Upper lobe of left lung (tissue), 6 donors: ENCODE measurements around the gene HTR1D. TPM values are rescaled to one million over a fixed set of nuclear protein-coding genes. Genes with fewer than 3 reads are reported as not detected.
A peak's percentile ranks its signal among the peaks of the same experiment; 100 is the strongest.

Experiments
- ATAC-seq, 2 donors: fragments of 200-7000 bp; cut with Tn5 transposase; one replicate each; pipeline ENCODE4 v1.9.1; 2022; ENCODE audit warnings: mild to moderate bottlenecking in 2 of 2, moderate library complexity in 2 of 2; ENCODE audit not compliant: low FRiP score in 2 of 2
- DNase-seq, 2 donors: peaks; one replicate each; pipeline ENCODE4 v3.0.0-alpha.2; 2019 to 2020
- H3K27ac ChIP-seq, 4 donors: fragments of 200-600 bp; sonication (generic); one replicate each; pipeline ENCODE4 v1.5.1; 2016 to 2019
- H3K27me3 ChIP-seq, 4 donors: fragments of 200-600 bp; sonication (generic); one replicate each; pipeline ENCODE4 v1.5.1; 2017 to 2019
- H3K36me3 ChIP-seq, 4 donors: fragments of 200-600 bp; sonication (generic); one replicate each; pipeline ENCODE4 v1.5.1; 2016 to 2019
- H3K4me1 ChIP-seq, 4 donors: fragments of 200-600 bp; sonication (generic); one replicate each; pipeline ENCODE4 v1.5.1; 2018 to 2019
- H3K4me3 ChIP-seq, 4 donors: fragments of 200-600 bp; sonication (generic); one replicate each; pipeline ENCODE4 v1.5.1; 2017 to 2019; ENCODE audit warnings: mild to moderate bottlenecking in 2 of 4, moderate library complexity in 1 of 4
- H3K9me3 ChIP-seq, 4 donors: fragments of 200-600 bp; sonication (generic); one replicate each; pipeline ENCODE4 v1.5.1; 2018 to 2019
- EP300 ChIP-seq, 4 donors: sonication (generic); formaldehyde crosslinking; IDR thresholded peaks; one replicate each; pipeline ENCODE4 v1.5.1; 2017; ENCODE audit warnings: antibody characterized with exemption in 4 of 4, control low read depth in 2 of 4
- POLR2A ChIP-seq, 4 donors: fragments of 450-650 bp; IDR thresholded peaks; one replicate each; pipeline ENCODE4 v1.5.1; 2016 to 2017; ENCODE audit warnings: antibody characterized with exemption in 4 of 4, mild to moderate bottlenecking in 2 of 4
- POLR2AphosphoS5 ChIP-seq, 2 donors: sonication (generic); formaldehyde crosslinking; IDR thresholded peaks; one replicate each; pipeline ENCODE4 v1.5.1; 2017; ENCODE audit warnings: antibody characterized with exemption in 2 of 2
- WGBS, 2 donors: methylation state at CpG; one replicate each; pipeline ENCODE4 v1.1.5; 2017 to 2018; 5-methylcytosine and 5-hydroxymethylcytosine counted together
- total RNA-seq, 6 donors: library from RNA; depleted of rRNA in 4 of 6; stranded (reverse); fragments of >200 nt in 4 of 6; gene quantifications; one replicate each; pipeline versions ENCODE4 v1.1.0 to v1.2.1, GENCODE V29; 2016 to 2021
- TF ChIP-seq, protein P1 (sequence below), 6 experiments: fragments of 450-650 bp in 4 of 6; fragments of 200-600 bp in 2 of 6; sonication (generic) in 2 of 6; IDR thresholded peaks; one replicate each; pipeline ENCODE4 v1.5.1; 2016 to 2019; ENCODE audit warnings: antibody characterized with exemption in 6 of 6
- donor health status: DM: no; HTN: no; CAD: no; lungs with moderate emphysema.
- donor health status: DM: no; HTN: yes; CAD: no; lungs with severe emphysema.

The HTR1D gene
- total RNA-seq, 6 donors from 2014 or later, result 0.20 to 0.51 (median 0.46) TPM; not detected in 3

DNA sequence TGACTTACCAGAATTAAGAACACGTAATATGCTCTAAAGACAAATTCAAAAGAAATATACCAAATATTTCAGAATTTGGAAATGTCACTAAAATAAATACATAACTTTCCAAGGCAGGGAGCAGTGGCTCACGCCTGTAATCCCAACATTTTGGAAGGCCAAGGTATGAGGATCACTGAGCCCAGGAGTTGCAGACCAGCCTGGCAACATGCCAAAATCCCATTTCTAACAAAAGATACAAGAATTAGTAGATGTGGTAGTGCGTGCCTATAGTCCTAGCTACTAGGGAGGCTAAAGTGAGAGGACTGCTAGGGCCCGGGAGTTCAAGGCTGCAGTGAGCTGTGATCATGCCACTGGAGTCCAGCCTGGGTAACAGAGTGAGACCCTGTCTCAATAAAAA, 60.4 kb downstream of the HTR1D start:
- Histone ChIP-seq H3K4me1 (peaks cover 0 to 6% (median 0%) of the 10 kb centered on the region in 4 donors), H3K27ac (no peak overlapping the region), H3K9me3 (no peaks in the 10 kb centered on the region), H3K36me3 (no peaks in the 10 kb centered on the region), H3K27me3 (no peaks in the 10 kb centered on the region), H3K4me3 (no peak overlapping the region)
- DNase-seq (no peak), ATAC-seq (no peak)
- WGBS, 2 donors, result 96 to 98% methylated on average over 4 of the region's 4 CpGs
- no peak for TF ChIP-seq POLR2AphosphoS5 (IDR thresholded peaks at IDR 0.05)
- TF ChIP-seq EP300 (IDR thresholded peaks at IDR 0.05), result no peak
- no peak for TF ChIP-seq POLR2A (IDR thresholded peaks at IDR 0.05)
- TF ChIP-seq, protein P1, sequence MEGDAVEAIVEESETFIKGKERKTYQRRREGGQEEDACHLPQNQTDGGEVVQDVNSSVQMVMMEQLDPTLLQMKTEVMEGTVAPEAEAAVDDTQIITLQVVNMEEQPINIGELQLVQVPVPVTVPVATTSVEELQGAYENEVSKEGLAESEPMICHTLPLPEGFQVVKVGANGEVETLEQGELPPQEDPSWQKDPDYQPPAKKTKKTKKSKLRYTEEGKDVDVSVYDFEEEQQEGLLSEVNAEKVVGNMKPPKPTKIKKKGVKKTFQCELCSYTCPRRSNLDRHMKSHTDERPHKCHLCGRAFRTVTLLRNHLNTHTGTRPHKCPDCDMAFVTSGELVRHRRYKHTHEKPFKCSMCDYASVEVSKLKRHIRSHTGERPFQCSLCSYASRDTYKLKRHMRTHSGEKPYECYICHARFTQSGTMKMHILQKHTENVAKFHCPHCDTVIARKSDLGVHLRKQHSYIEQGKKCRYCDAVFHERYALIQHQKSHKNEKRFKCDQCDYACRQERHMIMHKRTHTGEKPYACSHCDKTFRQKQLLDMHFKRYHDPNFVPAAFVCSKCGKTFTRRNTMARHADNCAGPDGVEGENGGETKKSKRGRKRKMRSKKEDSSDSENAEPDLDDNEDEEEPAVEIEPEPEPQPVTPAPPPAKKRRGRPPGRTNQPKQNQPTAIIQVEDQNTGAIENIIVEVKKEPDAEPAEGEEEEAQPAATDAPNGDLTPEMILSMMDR (IDR thresholded peaks at IDR 0.05), result no peak

DNA sequence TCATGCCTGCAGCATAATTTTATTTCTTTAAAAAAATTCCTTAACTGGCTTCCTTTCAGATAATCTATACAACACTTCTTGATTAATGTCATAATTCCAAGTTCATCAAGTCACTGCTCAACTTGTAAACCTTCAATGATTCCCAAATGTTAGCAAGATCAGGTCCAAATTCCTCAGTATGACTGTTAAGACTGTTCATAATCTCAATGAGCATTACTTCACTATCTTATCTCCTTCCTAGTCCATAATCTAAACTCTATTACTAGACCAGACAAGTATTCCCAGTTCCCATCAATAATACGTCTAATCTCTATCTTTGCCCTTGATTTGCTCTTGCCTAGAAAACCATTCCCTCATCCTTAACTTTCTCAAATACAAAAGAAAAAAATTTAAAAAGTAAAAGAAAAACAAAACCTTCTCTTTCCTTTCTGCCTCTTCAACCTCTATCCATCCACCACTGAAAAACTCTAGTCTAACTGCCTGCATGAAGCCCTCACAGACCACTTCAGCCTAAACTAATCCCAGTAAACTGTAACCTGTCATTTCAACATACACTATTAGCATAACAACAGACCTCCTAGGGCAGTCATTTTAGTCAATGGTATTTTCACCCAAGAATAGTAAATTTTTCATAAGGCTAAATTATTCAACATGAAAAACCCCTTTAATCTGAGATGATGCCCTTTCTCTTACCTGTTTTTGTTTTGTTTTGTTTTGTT, 64.2 kb downstream of the HTR1D start:
- H3K27me3 ChIP-seq, result no peaks in the 10 kb centered on the region
- peaks cover 0 to 12% (median 9%) of the 10 kb centered on the region in 4 donors for H3K4me1 ChIP-seq
- H3K36me3 ChIP-seq, result no peaks in the 10 kb centered on the region
- ATAC-seq, result peak in 1 of 2 donors; percentile 46
- H3K4me3 ChIP-seq, result no peak overlapping the region
- H3K27ac ChIP-seq, result no peak overlapping the region
- TF ChIP-seq, protein P1 (IDR thresholded peaks at IDR 0.05), result no peak
- no peak for TF ChIP-seq POLR2AphosphoS5 (IDR thresholded peaks at IDR 0.05)
- H3K9me3 ChIP-seq, result no peaks in the 10 kb centered on the region
- WGBS, 2 donors, result 85 to 88% methylated on average over 1 of the region's 1 CpG
- no peak for DNase-seq

DNA sequence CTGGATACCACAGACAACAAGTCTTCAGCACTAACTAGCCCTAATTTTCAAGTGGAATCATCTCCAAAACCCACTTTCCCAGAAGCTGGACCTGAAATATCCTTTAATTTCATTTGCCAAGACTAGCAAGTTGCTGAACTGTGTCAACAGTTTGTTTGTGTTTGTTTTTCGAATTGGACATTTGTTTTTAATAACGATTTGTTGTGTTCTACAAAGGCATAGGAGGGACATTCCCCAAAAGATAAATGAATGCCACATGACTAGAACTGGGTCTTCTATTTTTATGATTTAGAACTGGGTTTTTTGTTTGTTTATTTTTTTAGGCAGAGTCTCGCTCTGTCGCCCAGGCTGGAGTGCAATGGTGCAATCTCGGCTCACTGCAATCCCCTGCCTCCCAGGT, 66.6 kb downstream of the HTR1D start:
- WGBS, 2 donors, result 76 to 94% methylated on average over 5 of the region's 5 CpGs
- no peaks in the 10 kb centered on the region for H3K36me3 ChIP-seq
- TF ChIP-seq, protein P1 (IDR thresholded peaks at IDR 0.05), result no peak
- TF ChIP-seq EP300 (IDR thresholded peaks at IDR 0.05) (no peak), POLR2AphosphoS5 (IDR thresholded peaks at IDR 0.05) (no peak), POLR2A (IDR thresholded peaks at IDR 0.05) (no peak)
- ATAC-seq (no peak), DNase-seq (no peak)
- peaks cover 0 to 12% (median 11%) of the 10 kb centered on the region in 4 donors for H3K4me1 ChIP-seq
- H3K27ac ChIP-seq, result no peak overlapping the region
- H3K9me3 ChIP-seq, result no peaks in the 10 kb centered on the region
- H3K4me3 ChIP-seq, result no peak overlapping the region
- H3K27me3 ChIP-seq, result no peaks in the 10 kb centered on the region

DNA sequence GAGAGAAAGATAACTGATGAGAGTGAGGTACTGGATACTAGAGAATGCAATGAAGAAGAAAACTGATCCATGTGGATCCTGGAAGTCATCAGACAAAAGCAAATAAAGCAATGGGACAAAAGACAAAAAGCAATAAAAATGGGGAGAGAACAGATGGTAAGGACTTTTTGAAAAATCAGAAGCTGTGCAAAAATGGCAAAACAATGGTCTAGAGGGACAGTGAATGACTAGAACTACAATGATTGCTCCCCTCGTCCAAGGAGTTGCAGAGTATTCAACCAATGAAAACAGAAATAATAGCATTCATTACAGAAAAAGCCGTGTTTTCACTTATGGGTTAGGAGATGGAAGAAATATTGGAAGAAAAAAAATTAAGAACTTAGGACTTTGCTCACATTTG, 67.2 kb downstream of the HTR1D start:
- Histone ChIP-seq H3K9me3 (no peaks in the 10 kb centered on the region), H3K27me3 (no peaks in the 10 kb centered on the region), H3K36me3 (no peaks in the 10 kb centered on the region), H3K4me3 (no peak overlapping the region), H3K4me1 (peaks cover 0 to 12% (median 11%) of the 10 kb centered on the region in 4 donors), H3K27ac (no peak overlapping the region)
- 83 to 85% methylated on average over 2 of the region's 2 CpGs for WGBS, 2 donors
- no peak for ATAC-seq
- TF ChIP-seq POLR2AphosphoS5 (IDR thresholded peaks at IDR 0.05), result no peak
- TF ChIP-seq, protein P1 (IDR thresholded peaks at IDR 0.05), result no peak
- no peak for TF ChIP-seq POLR2A (IDR thresholded peaks at IDR 0.05)
- no peak for TF ChIP-seq EP300 (IDR thresholded peaks at IDR 0.05)
- DNase-seq, result no peak

DNA sequence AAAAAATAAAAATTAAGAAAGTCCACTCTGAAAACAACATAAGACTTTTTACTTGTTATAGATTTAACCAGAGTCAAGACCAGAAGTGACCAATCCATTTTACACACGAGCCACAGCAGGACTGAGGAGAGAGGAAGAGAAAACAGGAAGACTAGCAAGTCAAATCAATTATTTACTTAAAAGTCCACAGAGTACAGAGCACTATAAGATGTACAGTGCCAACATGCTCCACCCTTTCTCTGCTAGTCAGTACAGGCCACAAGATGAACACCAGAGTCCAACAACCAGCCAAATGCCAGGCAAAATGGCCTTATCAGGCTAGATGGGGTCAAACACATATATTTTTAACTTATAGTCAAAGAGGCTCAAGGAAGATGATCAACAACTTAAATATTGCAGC, 68.2 kb downstream of the HTR1D start:
- DNase-seq, result no peak
- 19 to 42% methylated on average over 1 of the region's 1 CpG for WGBS, 2 donors
- no peaks in the 10 kb centered on the region for H3K36me3 ChIP-seq
- no peaks in the 10 kb centered on the region for H3K27me3 ChIP-seq
- TF ChIP-seq, protein P1 (IDR thresholded peaks at IDR 0.05), result no peak
- TF ChIP-seq EP300 (IDR thresholded peaks at IDR 0.05), result no peak
- TF ChIP-seq POLR2AphosphoS5 (IDR thresholded peaks at IDR 0.05), result no peak
- no peak for TF ChIP-seq POLR2A (IDR thresholded peaks at IDR 0.05)
- H3K4me3 ChIP-seq, result no peak overlapping the region
- no peak overlapping the region for H3K27ac ChIP-seq
- peak in 1 of 2 donors; percentile 38 for ATAC-seq
- H3K4me1 ChIP-seq, result peaks cover 0 to 12% (median 11%) of the 10 kb centered on the region in 4 donors
- no peaks in the 10 kb centered on the region for H3K9me3 ChIP-seq
